Skeletal muscle tissue (tissue), 4 donors: ENCODE data around the gene NRN1L. TPM values are rescaled to one million over a fixed set of nuclear protein-coding genes. Genes with fewer than 3 reads are reported as not detected.
"Not testable (repeated sequence)": the region's sequence is repeated elsewhere in the genome, so short reads cannot be mapped to it uniquely, and the experiment has no call there.

ENCODE experiments used
- H3K27ac ChIP-seq: one replicate; pipeline ENCODE4 v1.7.0; 2013; ENCODE audit warnings: mild to moderate bottlenecking, low read depth, low read length, inconsistent platforms
- H3K27me3 ChIP-seq, 3 donors: one replicate each; pipeline ENCODE4 v1.7.0; 2013; ENCODE audit warnings: low read length in 3 of 3; ENCODE audit not compliant: control insufficient read depth in 3 of 3, insufficient read depth in 3 of 3
- H3K36me3 ChIP-seq, 3 donors: one replicate each; pipeline ENCODE4 v1.7.0; 2013; ENCODE audit warnings: low read length in 3 of 3; ENCODE audit not compliant: control insufficient read depth in 3 of 3, insufficient read depth in 3 of 3
- H3K4me1 ChIP-seq, 3 donors: one replicate each; pipeline ENCODE4 v1.7.0; 2013; ENCODE audit warnings: low read length in 3 of 3, mild to moderate bottlenecking in 3 of 3; ENCODE audit not compliant: control insufficient read depth in 3 of 3, insufficient read depth in 3 of 3
- H3K4me3 ChIP-seq, 3 donors: one replicate each; pipeline ENCODE4 v1.7.0; 2013; ENCODE audit warnings: low read length in 3 of 3
- H3K9ac ChIP-seq, 3 donors: one replicate each; pipeline ENCODE4 v1.7.0; 2013; ENCODE audit warnings: low read length in 3 of 3, mild to moderate bottlenecking in 3 of 3, moderate library complexity in 2 of 3, low read depth in 1 of 3
- H3K9me3 ChIP-seq, 3 donors: one replicate each; pipeline ENCODE4 v1.7.0; 2013; ENCODE audit warnings: low read length in 3 of 3; ENCODE audit not compliant: control insufficient read depth in 3 of 3
- total RNA-seq: library from RNA; depleted of rRNA; stranded (reverse); fragments of >200 nt; gene quantifications from one replicate; pipeline ENCODE4 v1.2.3, GENCODE V29; 2014
- donor health status: Osteomylitis.

Gene NRN1L
- total RNA-seq, result 1.0 TPM

DNA sequence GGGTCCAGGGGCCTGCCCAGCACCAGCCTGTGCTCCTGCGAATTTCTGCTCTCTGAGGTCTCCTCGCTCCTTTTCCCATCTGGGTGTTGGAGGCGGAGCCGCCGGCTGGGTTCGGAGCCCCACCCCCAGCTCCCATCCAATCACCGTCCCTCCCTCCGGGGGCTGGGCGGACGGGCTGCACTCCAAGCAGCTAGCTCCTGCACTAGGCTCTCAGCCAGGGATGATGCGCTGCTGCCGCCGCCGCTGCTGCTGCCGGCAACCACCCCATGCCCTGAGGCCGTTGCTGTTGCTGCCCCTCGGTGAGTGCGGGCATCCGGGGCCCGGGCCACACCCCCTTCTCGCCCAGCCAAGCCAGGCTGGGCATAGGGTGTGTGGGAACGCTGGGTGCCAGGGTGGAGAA is at the start of gene NRN1L:
TSS of gene NRN1L (plus strand) at position 202 of the 400 bp plus-strand sequence. CDS start at position 221, 19 bp downstream.
- Histone ChIP-seq H3K4me3 (peak within 1 kb of the TSS in 1 of 3 donors; percentile 29), H3K27me3 (no peaks in the 10 kb centered on the region), H3K27ac (peak within 1 kb of the TSS; percentile 99), H3K9me3 (no peaks in the 10 kb centered on the region), H3K36me3 (peaks cover 40 to 52% (median 47%) of the 10 kb centered on the region in 3 donors), H3K4me1 (peaks cover 50 to 55% (median 55%) of the 10 kb centered on the region in 3 donors), H3K9ac (peak within 1 kb of the TSS; percentile 3 to 87 (median 58))

DNA sequence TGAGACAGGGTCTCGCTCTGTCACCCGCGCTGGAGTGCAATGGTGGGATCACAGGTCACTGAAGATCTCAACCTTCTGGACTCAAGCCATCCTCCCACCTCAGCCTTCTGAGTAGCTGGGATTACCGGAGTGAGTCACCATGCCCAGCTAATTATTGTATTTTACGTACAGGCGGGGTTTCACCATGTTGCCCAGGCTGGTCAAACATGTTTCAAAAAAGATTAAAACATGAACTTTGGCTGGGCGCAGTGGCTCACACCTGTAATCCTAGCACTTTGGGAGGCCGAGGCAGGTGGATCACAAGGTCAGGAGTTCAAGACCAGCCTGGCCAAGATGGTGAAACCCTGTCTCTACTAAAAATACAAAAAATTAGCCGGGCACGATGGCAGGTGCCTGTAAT is 47.5 kb upstream of the NRN1L start:
- H3K36me3 ChIP-seq, H3K4me3 ChIP-seq, H3K9ac ChIP-seq, H3K27ac ChIP-seq, H3K9me3 ChIP-seq, H3K27me3 ChIP-seq: not testable (repeated sequence)
- H3K4me1 ChIP-seq, result peaks cover 17 to 23% (median 20%) of the 10 kb centered on the region in 3 donors

DNA sequence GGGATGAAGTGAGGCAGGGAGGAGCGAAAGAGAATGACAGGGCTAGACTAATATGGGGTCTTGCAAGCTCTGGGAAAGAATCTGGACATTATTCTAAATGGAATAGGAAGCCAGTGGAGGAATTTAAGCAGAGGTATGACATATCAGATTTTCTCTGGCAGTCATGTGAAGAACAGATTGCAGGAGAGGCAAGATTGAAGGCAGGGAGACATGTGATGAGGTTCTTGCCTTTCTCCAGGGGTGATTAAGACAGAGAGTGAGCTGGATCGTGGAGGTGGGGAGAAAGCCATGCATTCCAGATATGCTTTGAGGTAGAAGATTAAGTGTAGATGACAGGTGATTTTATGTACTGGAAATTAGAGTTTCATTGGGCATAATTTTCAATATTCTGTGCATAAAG is 46.9 kb upstream of the NRN1L start:
- Histone ChIP-seq H3K9ac (no peak overlapping the region), H3K27me3 (no peaks in the 10 kb centered on the region), H3K9me3 (no peaks in the 10 kb centered on the region), H3K4me3 (no peak overlapping the region), H3K4me1 (peaks cover 16 to 22% (median 18%) of the 10 kb centered on the region in 3 donors), H3K36me3 (no peaks in the 10 kb centered on the region), H3K27ac (no peak overlapping the region)

DNA sequence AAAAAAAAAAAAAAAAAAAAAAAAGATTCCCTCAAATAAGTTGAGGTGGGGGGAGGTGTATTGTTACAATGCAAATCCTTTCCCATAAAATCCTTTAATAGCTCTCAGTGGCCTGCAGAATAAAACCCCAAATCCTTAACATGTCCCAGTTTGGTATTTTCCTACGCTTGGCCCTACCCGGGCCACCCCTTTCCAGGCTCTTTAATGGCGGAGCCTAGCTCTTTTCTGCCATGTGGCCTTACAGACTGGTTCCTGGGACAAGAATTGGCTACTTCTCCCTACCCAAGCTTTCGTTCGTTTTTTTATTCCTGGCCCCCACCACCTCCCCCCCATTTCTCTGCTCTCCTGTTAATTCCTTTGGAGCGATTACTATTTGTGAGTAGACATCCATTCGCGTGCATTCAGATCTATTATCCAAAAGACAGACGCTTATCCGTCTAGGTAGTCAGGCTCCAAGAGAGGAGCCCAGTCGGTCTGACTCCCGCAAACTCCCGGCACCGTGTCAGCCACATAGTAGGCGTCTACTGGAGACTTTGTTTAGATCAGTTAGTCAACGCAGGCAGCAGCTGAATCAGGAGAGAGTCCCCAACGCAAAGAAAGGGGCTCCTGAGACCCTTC is 43.4 kb upstream of the NRN1L start:
- peaks cover 0 to 3% (median 0%) of the 10 kb centered on the region in 3 donors for H3K36me3 ChIP-seq
- H3K9me3 ChIP-seq, result no peaks in the 10 kb centered on the region
- H3K9ac ChIP-seq, result peak overlapping the region; percentile 95 to 99 (median 98)
- peak overlapping the region; percentile 95 for H3K27ac ChIP-seq
- no peaks in the 10 kb centered on the region for H3K27me3 ChIP-seq
- peaks cover 40 to 45% (median 41%) of the 10 kb centered on the region in 3 donors for H3K4me1 ChIP-seq
- H3K4me3 ChIP-seq, result peak overlapping the region; percentile 91 to 97 (median 97)

DNA sequence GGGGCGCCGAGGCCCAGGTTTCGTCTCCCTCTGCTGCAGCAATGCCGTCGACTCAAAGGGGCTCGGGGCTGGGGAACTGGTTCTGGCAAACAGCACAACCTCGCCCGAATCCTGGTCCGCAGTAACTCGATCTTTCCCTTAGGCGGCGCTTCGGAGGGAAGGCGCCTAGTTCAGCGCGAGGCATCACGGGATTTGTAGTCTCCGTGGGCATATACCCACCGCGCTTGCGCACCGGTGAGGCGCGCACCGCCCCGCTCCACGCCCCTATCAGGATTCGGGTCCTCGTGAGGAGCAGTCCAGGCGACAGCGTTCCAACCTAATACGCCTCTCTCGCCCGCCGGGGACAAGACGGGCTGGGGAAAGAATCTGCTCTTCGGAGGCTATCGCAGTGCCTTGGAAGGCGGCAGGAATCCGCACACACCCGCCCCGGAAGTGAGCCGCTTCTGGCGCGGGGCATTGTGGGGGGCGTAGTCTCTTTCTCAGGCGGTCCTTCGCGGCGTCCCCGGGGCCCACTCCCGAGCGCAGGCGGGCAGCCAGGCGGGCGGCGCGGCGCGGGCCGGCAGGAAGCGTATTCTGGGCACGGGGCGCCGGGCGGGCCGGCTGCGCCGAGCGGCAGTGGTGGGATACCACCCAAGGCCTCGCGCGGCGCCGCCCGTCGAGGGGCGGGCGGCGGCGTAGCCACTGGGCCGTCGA is 42.7 kb upstream of the NRN1L start, which contains the start of gene THAP11:
TSS of gene THAP11 (plus strand) at position 505 of the 693 bp plus-strand sequence. CDS start 235 bp downstream, outside the sequence.
- Histone ChIP-seq H3K36me3 (peaks cover 0 to 3% (median 0%) of the 10 kb centered on the region in 3 donors), H3K4me1 (peaks cover 40 to 48% (median 42%) of the 10 kb centered on the region in 3 donors), H3K27ac (peak within 1 kb of the TSS; percentile 95), H3K4me3 (peak within 1 kb of the TSS; percentile 91 to 97 (median 97)), H3K27me3 (no peaks in the 10 kb centered on the region), H3K9ac (peak within 1 kb of the TSS; percentile 95 to 99 (median 98)), H3K9me3 (no peaks in the 10 kb centered on the region)

DNA sequence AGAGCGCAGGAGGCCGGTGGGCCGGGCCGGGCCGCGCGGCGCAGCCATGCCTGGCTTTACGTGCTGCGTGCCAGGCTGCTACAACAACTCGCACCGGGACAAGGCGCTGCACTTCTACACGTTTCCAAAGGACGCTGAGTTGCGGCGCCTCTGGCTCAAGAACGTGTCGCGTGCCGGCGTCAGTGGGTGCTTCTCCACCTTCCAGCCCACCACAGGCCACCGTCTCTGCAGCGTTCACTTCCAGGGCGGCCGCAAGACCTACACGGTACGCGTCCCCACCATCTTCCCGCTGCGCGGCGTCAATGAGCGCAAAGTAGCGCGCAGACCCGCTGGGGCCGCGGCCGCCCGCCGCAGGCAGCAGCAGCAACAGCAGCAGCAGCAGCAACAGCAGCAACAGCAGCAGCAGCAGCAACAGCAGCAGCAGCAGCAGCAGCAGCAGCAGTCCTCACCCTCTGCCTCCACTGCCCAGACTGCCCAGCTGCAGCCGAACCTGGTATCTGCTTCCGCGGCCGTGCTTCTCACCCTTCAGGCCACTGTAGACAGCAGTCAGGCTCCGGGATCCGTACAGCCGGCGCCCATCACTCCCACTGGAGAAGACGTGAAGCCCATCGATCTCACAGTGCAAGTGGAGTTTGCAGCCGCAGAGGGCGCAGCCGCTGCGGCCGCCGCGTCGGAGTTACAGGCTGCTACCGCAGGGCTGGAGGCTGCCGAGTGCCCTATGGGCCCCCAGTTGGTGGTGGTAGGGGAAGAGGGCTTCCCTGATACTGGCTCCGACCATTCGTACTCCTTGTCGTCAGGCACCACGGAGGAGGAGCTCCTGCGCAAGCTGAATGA is 42.0 kb upstream of the NRN1L start:
- H3K27ac ChIP-seq, result peak overlapping the region; percentile 95
- peak overlapping the region; percentile 73 to 99 (median 95) for H3K9ac ChIP-seq
- no peaks in the 10 kb centered on the region for H3K27me3 ChIP-seq
- peaks cover 43 to 52% (median 47%) of the 10 kb centered on the region in 3 donors for H3K4me1 ChIP-seq
- H3K4me3 ChIP-seq, result peak overlapping the region; percentile 83 to 97 (median 97)
- H3K9me3 ChIP-seq, result no peaks in the 10 kb centered on the region
- H3K36me3 ChIP-seq, result peaks cover 0 to 3% (median 0%) of the 10 kb centered on the region in 3 donors

DNA sequence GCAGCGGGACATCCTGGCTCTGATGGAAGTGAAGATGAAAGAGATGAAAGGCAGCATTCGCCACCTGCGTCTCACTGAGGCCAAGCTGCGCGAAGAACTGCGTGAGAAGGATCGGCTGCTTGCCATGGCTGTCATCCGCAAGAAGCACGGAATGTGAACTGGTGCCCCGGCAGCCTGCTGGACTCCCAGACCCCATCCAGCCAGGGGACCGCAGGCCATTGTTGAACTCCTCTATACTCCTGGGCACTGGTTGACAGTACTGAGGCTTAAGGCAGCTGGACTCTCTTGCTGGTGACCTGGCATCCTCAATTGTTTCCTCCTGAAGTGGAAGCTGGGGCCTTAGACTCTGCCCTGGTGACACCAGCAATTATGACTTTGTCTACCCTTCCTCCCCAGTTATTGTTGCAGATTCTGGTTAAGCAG is 41.3 kb upstream of the NRN1L start:
- H3K9me3 ChIP-seq, result no peaks in the 10 kb centered on the region
- peak overlapping the region; percentile 95 for H3K27ac ChIP-seq
- H3K4me1 ChIP-seq, result peaks cover 49 to 58% (median 53%) of the 10 kb centered on the region in 3 donors
- no peaks in the 10 kb centered on the region for H3K27me3 ChIP-seq
- H3K9ac ChIP-seq, result peak overlapping the region; percentile 73 to 99 (median 95)
- peaks cover 0 to 3% (median 0%) of the 10 kb centered on the region in 3 donors for H3K36me3 ChIP-seq
- peak overlapping the region; percentile 83 to 97 (median 97) for H3K4me3 ChIP-seq

DNA sequence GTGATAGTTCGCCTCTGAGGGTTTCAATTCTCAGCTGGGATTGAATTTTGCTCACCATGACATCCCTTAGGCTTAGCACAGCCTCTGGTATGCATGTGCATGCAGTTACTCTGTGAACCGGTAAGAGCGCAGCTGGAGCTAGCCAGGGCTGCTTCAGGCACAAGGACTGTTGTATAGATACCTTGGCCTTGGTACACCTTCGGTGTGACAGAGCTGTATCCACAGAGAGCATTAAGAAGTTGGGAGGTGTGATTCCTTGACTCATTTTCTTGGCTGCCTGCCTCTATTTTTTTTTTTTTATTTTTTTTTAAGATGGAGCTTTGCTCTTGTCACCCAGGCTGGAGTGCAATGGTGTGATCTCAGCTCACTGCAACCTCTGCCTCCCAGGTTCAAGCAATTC is 40.2 kb upstream of the NRN1L start:
- no peaks in the 10 kb centered on the region for H3K27me3 ChIP-seq
- H3K9ac ChIP-seq, result peak overlapping the region; percentile 46 to 95 (median 61)
- H3K4me3 ChIP-seq, result peak overlapping the region; percentile 41 to 52 (median 42)
- peaks cover 0 to 5% (median 0%) of the 10 kb centered on the region in 3 donors for H3K36me3 ChIP-seq
- H3K27ac ChIP-seq, result peak overlapping the region; percentile 95
- peaks cover 55 to 67% (median 57%) of the 10 kb centered on the region in 3 donors for H3K4me1 ChIP-seq
- H3K9me3 ChIP-seq, result no peaks in the 10 kb centered on the region

DNA sequence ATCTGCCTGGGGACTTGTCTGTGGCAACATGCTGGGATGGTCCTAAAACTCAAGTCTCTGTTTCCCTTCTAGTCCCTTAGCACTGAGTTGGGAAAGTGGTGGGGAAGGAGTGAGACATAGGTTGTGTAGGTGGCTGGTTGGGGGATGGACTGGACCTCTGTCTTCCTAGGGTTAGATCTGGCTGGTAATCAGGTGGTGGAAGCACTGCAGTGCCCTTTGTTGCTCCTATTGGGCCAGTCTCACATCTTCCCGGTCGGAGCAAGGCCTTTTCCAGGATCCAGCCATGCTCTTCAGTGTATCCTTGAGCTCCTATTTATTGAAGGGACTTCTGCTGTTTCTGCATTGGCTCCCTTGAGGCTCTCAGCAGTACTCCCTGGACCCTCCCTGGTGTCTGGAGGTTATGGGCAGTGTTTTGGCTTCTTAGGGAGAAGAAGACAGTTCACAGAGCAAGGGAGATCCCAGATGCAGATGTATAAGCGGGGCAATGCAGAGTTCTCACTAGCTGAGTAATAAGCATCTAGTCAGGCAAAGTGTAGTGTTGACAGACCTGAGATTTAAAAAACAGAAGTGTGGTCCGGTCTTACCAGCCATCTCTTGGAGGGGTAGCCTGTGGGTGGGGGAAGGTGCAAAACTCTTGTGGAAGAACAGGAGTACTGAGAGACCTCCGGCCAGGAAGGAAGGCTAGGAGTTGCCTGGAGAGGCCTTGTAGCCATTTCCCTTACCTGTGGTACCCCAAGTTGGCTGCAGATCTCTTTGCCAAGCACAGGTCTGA is 39.2 kb upstream of the NRN1L start:
- Histone ChIP-seq H3K27ac (peak overlapping the region; percentile 95), H3K9me3 (no peaks in the 10 kb centered on the region), H3K4me3 (peak overlapping the region; percentile 71 to 96 (median 88)), H3K9ac (peak overlapping the region; percentile 93 to 98 (median 97)), H3K4me1 (peaks cover 55 to 67% (median 57%) of the 10 kb centered on the region in 3 donors), H3K36me3 (peaks cover 0 to 8% (median 0%) of the 10 kb centered on the region in 3 donors), H3K27me3 (no peaks in the 10 kb centered on the region)
